HG03342 (cell line): ENCODE measurements around the gene SMIM5.
"Not testable (repeated sequence)": the region's sequence is repeated elsewhere in the genome, so short reads cannot be mapped to it uniquely, and the experiment has no call there.

Experiments used
- ATAC-seq: cut with Tn5 transposase; IDR thresholded peaks from one replicate; pipeline ENCODE4 v1.9.1; 2021; ENCODE audit warnings: mild to moderate bottlenecking, moderate library complexity; ENCODE audit not compliant: unreplicated experiment

SMIM5 gene

DNA sequence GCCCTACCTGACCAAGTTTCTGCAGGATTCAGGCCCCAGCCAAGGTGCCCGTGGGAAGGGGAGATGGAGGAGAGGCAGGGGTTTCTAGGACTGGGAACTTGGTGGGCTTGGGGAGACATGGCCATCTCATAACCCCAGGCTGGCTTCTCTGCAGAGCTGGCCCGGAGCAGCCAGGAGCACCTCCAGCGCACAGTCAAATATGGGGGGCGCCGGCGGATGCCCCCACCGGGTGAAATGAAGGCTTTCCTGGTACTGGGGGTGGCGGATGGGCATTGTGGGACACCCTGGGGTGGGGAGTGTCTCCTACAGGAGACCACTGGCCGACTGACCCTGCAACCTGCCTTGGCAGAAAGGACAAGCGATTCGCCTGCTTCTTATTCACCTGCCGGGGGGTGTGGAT lies 9.2 kb upstream of the SMIM5 start:
- no peak for ATAC-seq

DNA sequence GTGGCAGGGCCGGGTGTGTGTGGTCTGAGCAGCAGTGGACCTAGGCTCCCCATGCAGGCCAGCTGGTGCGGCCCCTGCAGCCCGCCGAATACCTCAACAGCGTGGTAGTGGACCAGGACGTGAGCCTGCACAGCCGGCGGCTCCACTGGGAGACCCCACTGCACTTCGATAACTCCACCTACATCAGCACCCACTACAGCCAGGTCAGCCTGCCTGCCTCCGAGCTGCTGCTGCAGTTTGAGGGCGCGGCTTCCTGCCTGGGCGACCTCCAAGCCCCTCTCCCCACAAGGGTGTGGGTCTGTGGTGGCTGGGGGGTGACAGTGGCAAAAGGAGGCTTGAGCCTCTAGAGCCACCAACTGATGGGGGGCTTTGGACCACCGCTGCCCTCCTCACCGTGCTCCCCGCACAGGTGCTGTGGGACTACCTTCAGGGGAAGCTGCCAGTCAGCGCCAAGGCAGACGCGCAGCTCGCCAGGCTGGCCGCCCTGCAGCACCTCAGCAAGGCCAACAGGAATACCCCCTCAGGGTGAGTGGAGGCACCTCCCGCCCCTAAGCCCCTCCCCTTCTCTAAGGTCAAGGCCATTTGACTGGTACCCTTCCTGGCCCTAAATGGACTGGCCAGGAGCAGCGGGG lies 8.4 kb upstream of the SMIM5 start:
- ATAC-seq: no peak

DNA sequence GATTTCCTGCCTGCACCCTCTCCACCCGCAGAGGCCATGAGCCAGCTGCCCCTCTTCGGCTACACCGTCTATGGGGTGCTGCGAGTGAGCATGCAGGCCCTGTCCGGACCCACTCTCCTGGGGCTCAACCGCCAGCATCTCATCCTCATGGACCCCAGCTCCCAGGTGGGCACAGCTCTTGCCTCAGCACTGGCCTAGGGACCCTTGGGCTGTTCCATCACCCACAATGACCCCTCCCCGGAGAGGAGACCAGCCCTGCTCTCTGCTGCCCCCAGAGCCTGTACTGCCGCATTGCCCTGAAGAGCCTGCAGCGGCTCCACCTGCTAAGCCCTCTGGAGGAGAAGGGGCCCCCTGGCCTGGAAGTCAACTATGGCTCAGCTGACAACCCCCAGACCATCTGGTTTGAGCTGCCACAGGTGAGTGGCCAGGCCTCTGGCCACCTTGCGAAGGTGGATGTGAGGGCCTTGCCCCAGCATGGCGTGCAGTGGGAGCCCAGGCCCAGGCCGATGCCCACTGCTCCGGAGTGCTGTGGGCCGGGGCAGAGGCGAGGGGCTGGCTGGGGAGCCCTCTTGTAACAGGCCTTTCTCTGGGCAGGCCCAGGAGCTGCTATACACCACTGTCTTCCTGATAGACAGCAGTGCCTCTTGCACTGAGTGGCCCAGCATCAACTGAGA lies 7.3 kb upstream of the SMIM5 start:
- ATAC-seq: no peak

DNA sequence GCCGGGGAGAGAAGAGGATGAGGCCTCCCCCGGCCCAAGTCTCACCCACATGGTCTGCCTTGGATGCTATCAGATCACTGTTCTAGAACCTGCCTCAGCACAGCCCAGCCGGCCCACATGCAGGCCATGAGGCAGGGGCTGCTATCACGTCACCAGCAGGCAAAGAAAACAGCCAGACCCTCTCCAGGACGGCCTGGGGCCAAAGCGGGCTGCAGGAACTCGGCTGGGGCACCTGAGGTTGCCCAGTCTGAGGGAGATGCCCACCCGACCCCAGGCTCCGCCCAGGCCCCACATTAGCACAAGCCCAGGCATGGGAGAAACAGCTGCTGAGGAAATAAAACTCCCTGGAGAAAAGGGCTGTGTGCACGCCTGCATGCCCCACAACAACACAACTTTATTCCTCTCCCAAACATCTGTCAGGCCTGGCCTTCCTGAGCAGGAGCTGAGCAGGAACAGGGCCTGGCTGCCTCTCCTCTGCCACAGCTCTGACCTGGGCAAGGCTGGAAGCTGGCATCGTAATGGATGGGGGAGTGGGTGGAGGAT lies 6.7 kb upstream of the SMIM5 start:
- no peak for ATAC-seq

DNA sequence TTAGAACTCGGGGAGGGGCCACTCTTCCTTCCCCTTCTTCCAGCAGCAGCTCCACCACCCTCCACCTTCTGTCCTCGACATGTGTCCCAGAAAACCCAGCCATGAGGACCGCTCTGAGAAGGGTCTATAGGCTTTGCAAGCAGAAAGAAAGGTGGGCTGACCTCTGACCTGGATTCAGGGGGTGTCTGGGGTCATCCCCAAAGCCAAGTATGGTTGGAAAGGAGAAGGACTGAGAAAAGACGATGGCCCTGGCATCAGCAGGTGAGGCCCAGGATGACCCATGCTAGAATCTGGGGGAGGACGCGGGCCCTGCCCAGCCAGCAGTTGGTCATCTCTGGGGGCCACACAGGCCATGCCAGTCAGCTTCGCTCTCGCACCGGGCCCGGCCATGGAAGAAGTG lies 6.1 kb upstream of the SMIM5 start:
- ATAC-seq: no peak

DNA sequence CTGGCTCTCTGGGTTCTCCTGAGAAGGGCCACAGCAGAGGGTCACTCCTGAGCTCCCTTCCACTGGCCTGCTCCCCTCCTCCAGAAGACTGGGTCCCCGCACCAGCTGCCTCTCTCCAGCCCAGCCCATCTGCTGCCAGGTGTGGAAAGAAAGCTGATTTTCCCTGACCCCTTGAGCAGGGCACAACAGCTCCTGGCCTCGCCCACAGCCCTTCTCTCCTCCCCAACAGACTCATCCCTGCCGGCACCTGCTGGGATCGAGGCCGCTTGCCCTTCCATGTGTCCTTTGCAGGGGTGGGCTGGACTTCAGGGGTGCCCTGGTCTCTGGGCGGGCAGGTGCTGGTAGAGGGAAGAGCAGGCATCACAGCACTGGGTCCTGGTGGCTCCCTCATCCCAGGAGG lies 4.8 kb upstream of the SMIM5 start:
- ATAC-seq: no peak

DNA sequence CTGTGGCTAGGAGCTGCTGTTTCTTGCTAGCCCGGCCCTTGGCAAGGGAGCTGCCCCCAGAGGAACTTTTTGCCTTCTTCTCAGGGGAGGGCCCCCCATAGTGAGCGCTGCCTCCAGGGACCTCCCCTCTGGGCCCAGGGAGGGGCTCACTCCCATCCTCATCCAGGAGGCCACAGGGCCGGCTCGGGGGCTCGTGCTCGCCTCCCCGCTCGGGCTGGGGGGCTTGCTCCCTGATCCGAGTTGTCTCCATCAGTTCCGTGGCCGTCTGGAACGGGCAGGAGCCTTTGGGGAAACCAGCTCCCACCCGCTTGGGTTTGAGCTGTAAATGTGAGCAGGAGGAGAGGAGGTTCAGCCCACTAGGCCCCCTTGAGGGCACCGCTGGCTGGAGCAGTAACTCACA lies 4.1 kb upstream of the SMIM5 start:
- ATAC-seq: no peak

DNA sequence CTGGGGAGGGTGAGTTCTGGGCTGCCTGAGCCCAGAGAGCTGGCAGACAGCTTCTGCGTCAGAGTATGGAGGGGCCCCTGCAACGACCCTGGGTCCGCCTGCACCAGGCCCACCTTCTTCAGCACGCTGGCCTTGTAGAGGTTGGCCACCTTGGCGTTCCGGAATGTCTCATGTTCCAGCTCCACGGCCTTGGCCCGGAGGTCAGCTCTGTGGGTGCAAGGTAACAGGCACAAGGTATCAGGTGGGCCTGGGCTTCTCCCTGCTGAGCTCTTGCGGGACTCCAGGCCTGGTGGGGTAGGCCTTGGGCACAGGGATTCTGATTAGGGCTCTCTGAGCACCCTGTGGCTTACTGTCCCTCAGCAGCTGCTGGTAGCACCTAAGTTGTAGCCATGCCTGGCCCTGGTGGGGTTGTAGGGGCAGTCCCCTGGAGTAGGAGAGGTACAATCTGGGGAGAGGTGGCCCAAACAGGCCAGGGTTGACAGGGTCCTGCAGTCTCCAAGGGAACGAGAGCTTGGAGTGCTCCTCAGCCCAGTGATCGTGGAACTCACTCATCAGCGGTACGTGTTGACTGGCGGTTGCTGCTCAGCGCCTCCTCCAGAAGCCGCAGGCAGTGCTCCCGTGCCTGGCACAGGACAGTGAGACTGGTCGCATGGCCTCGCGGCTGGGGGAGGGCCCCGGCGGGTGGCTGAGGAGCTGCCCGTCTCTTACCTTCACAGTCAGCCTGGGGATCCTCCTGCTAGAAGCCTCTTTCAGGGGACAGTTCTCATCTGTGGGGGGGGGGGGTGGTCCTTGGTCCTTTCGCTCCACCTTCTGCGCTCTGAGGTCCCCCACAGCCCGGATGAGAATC lies 2.9 kb upstream of the SMIM5 start:
- no peak for ATAC-seq

DNA sequence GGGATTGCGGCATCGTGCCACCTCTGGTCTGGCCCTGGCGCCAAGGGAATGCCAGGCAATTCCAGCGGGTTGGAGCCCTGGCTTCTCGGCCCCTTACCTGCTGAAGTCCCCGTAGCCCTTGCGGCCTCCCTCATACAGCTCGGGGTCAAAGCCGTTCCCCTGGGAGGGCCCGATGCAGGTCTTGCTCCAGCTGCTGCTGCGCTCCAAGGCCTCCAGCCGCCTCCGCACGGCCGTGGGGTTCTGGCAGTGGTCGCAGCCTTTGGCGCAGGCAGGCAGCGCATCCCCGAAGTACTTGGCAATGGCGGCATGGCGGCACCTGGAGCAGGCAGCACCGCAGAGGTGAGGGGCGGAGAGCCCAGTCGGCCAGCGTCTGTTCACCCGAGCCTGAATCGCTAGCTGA lies 1.9 kb upstream of the SMIM5 start:
- no peak for ATAC-seq

DNA sequence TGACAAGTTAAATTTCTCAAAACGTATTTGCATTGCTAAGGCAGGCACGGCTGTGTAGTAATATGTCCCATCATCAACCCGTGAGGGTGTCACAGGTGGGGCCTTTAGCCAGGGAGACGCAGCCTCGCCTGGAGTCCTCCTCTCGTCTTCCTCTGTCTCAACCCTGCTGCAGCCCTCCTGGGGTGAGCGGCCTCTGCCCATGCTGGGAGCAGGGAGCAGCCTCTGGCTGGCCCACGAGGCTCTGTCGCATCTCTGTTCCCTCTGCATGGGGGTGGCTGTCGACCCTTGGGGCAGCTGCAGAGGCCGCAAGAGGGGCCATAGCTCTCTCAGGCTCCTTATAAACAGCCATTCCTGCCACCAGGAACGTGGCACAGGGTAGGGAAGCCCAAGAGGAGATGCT lies 806 bp upstream of the SMIM5 start:
- ATAC-seq: no peak

DNA sequence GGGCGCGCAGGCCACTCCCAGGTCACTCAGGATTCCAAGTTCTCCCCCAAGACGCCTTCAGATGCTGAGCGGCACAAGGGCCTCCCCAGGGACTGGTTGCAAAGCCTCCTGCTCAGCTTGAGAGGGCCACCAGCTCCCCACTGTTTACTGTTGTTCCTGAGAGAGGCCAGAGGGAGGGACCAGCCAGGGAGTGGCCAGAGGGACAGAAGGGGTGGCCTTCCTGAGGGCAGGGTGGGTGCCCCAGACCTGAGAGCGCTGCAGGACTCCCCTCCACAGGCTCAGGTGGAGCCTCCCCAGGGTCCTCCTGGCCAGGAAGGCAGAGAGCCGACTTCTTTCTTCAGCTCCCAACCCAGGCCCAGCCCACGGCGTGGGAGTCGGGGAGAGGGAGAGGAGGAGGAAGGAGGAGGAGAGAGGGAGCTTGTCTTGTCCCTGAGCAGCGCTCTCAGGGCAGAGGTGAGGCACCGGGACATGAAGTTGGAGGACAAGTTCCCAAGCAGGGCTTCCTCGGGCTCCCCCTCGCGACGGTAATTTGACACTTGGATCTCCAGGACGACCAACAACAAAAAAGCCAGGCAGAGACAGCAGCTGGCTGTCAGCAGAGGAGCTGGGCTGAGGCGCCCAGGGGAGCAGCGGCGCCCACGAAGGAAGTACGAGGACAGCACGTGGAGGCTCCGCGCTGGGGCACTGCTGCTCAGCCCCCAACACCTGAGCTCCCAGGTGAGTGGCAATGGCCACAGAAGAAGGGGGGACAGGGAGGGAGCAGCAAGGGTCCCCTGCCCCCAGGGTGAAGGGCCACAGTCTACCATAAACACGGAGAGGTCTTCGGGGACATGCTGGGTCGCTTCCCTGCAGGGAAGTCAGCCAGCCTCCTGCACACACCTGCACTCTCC lies 497 bp downstream of the SMIM5 start:
- no peak for ATAC-seq

DNA sequence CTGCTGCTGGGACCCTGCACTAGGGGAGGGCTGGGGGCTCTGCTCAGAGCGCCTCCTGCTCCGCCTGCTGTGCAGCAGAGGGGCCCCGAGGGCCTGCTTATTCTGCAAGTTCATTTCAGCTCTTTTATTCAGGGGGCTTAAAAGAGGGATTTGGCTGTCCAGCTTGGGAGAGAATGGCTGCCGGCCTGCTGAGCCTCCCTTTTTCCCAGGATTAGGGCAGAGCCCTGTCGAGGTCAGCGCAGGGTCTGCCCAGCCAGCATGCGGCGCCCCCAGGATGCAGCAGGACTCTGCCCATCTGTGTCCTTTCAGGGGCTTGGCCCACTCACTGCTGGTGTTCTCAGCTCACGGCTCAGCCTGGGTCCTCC lies 1.1 kb downstream of the SMIM5 start:
- no peak for ATAC-seq

DNA sequence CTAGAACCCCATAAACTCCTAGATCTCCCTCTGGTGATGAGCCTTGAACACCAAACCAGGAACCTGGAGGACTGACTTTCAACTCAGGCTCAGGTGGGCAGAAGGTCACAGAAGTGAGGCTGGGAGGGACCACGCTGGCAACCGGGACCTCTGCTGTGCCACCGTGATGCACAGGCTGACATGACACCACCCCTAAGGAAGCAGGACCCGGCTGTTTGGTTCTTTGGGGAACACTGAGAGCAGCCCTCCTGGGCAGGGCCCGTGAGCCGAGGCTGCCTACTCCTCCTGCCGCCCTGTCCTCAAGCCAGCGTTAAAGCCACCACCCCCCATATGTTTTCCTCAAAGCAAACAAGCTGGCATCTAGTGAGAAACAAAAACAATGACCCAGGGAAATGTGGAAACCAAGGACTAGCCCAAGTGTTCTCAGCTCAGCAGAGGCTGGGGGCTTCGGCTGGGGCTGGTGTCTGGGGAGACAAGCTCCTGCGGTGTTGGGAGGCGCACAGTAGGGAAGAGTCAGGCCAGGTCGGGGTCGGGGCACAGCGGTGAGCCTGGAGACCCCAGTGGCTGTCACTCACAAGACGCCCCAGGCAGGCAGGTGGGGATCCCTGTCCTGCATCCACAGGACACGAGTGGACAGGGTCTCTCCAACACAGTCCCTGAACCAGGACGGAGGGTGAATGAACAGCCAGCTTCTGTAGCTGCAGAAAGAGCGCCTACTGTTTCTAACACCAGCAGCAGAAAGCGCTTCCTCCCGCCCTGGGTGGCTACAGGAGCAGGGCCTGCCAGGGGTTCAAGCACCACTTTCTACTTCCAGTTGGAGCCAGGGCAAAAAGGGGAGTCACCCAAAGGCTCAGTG lies 1.7 kb downstream of the SMIM5 start:
- ATAC-seq: no peak

DNA sequence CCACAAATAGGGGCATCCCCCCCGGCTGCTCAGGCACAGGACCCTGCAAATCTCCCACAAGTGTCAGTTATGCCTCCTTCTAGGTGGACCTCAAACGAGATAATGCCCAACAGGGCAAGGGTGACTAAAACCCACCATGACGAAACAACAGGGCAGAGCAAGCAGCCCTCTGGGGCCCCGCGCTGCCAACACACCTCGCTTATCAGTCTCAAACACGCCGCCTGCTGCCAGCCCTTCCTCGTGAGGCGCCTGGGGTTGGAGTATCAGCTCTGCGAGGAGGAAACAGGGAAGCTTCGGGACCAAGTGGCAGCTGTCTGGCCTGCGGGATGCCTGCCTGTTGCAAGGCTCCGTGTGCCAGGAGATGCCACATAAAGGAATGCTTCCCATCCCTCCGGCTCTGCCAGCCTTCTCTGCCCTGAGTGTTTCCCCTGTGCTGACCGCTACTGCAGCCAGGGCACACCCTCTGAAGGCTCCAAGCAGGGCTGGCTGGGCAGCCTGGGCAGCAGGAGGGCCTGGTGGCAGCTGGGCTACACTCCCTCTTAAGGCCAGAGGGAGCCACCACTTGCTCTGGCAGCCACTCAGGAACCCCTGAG lies 2.5 kb downstream of the SMIM5 start:
- no peak for ATAC-seq

DNA sequence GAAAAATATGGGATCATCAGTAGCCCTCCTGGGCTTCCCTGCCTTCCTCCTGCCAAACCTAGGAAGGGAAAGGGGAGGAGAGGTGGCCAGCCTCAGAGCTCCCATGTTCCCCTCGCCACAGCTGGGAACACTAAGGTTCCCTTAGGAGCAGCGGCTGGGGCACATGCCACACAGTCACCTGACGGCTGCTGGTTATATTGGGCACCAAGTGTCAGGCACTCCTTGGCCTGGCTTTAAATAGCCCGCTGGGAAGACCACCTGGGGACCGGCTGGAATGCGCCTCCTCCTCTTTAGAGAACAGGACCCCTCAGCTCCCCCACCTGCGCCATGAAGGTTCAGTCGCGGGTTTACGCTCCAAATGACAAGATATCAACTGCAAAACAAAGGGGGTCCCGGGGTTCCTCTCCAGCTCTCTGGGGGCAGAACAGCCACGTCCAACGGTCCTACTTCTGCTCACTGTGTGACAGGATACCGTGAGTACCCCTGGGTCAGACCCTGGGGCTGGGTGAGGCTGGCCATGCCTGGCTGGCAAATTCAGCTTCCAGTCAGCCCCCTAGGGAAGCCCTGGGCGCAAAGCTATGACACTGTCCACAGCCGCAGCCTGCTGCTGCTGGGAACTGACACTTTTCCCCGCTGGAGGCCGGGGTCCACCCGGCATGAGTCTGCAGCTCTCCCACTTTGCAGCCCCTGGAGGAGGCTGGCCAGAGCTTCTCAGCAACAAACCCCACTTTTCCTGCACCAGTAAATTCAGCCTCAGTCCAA lies 3.3 kb downstream of the SMIM5 start:
- ATAC-seq: no peak

DNA sequence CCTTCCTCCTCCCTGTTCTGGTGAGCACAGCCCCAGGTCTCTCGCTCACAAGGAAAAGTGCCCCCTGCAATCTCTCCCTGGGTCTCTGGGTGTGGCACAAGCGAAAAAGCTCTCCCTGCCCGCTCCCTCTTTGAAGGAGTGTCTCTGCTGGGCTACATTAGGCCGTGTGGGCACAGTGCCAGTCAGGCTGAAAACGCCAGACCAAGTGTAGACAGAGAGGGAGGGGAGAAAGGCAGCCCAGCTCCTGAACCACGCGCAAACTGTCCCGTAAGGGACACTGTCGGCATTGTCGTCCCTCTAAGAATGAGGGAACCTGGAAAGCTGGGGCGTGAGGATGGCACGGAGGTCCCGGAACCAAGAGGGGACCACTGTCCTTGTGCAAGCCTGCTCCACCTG lies 3.9 kb downstream of the SMIM5 start:
- ATAC-seq: no peak

DNA sequence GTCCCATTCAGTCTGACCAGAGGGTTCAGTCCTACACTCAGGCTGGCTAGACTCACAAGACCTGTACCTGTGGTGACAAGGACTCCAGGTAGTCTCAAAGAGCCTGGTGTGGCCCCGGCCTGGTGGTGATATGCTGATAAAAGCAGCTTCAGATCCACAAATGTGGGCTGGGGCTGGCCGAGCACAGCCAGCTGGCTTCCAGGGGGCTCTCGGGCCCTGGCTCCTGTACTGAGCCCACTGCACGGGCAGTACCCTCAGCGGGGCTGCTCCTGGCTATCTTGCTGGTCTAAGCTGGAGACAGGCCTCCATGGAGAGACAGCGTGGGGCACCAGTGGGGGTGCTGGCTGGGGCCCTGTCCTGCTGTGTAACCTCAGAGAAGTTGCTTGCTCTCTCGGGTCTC lies 4.3 kb downstream of the SMIM5 start:
- no peak for ATAC-seq

DNA sequence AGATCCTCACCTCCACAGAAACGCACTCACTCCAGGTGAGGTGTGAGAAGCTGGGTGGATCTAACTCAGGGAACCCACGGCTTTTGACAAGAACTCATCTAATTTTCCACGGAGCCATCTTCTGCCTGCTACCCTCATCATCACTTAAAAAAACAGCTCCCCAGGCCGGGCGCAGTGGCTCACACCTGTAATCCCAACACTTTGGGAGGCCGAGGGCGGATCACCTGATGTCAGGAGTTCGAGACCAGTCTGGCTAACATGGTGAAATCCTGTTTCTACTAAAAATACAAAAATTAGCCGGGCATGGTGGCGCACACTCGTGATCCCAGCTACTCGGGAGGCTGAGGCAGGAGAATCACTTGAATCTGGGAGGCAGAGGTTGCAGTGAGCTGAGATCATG lies 4.8 kb downstream of the SMIM5 start:
- ATAC-seq: not testable (repeated sequence)

DNA sequence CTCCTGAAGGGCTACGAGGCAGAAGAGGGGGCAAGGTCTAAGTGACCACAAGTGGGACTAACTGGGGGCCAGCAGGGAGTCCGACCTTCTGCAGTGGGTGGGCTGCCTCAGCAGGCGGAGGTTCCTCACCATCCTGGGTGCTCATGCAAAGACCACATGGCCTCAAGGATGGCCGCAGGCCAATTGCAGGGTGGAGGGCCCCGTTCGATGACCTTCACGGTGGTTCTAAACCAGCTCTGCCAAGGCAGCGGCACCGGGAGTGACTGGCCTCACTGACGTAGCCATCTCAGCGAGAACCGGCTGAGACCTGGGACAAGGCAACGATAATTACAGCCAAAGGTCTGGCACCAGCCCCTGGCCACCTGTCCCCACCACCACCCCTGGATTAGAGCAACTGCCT lies 5.7 kb downstream of the SMIM5 start:
- ATAC-seq: no peak
